Caco-2 (cell line): ENCODE measurements around the gene DDX42. TPM values are rescaled to one million over a fixed set of nuclear protein-coding genes. Genes with fewer than 3 reads are reported as not detected.
A peak's percentile ranks its signal among the peaks of the same experiment; 100 is the strongest.

Experiments
- BruUV-seq: library from RNA; stranded (reverse); fragments of 400-500 nt; replicated peaks from 2 replicates; lab custom pipeline; 2021; lab: Mats Ljungman, UMichigan
- CTCF ChIA-PET: fragments of 300-600 bp; sonication (Branson Sonifier 250); formaldehyde crosslinking; loops from one replicate; lab custom pipeline; 2022; ENCODE audit warnings: antibody characterized with exemption; lab: Charles Lee
- POLR2A ChIA-PET: fragments of 300-600 bp; sonication (Branson Sonifier 250); formaldehyde crosslinking; loops from one replicate; lab custom pipeline; 2022; ENCODE audit warnings: antibody characterized with exemption; lab: Charles Lee
- DNase-seq, 2 experiments: peaks; one replicate each; pipeline versions ENCODE4 v3.0.0 to v3.0.0-alpha.2; 2020 to 2022
- H3K27me3 ChIP-seq: replicated peaks from 2 replicates; pipeline ENCODE4 v1.6.0; 2011; ENCODE audit warnings: low read length; ENCODE audit not compliant: control insufficient read depth, insufficient read depth
- H3K36me3 ChIP-seq: 2 replicates; pipeline ENCODE4 v1.5.1; 2011; ENCODE audit warnings: low read length; ENCODE audit not compliant: control insufficient read depth, insufficient read depth
- H3K4me1 ChIP-seq: fragments of 250-450 bp; sonication (Bioruptor Pico); 2 replicates; pipeline ENCODE4 v1.5.1; 2020; ENCODE audit warnings: mild to moderate bottlenecking
- H3K4me3 ChIP-seq: 2 replicates; pipeline ENCODE4 v1.5.1; 2011; ENCODE audit warnings: low read depth, mild to moderate bottlenecking, control low read depth, low read length
- H3K9me3 ChIP-seq: fragments of 250-450 bp; sonication (Bioruptor Pico); 2 replicates; pipeline ENCODE4 v1.5.1; 2020; ENCODE audit warnings: mild to moderate bottlenecking, moderate library complexity
- H3K27ac Mint-ChIP-seq: one replicate; pipeline ENCODE4 v1.8.0; 2022; ENCODE audit warnings: mixed read lengths; ENCODE audit not compliant: unreplicated experiment
- H3K27me3 Mint-ChIP-seq: one replicate; pipeline ENCODE4 v1.8.0; 2022; ENCODE audit warnings: mixed read lengths; ENCODE audit not compliant: insufficient read depth, unreplicated experiment
- H3K36me3 Mint-ChIP-seq: one replicate; pipeline ENCODE4 v1.8.0; 2022; ENCODE audit warnings: mild to moderate bottlenecking, mixed read lengths; ENCODE audit not compliant: insufficient read depth, unreplicated experiment
- H3K4me1 Mint-ChIP-seq: one replicate; pipeline ENCODE4 v1.8.0; 2022; ENCODE audit warnings: low read depth, mixed read lengths; ENCODE audit not compliant: unreplicated experiment
- H3K4me3 Mint-ChIP-seq: one replicate; pipeline ENCODE4 v1.8.0; 2022; ENCODE audit warnings: mild to moderate bottlenecking, moderate library complexity, mixed read lengths; ENCODE audit not compliant: unreplicated experiment
- H3K9me3 Mint-ChIP-seq: one replicate; pipeline ENCODE4 v1.8.0; 2022; ENCODE audit warnings: mixed read lengths; ENCODE audit not compliant: unreplicated experiment
- CTCF ChIP-seq, 2 experiments: fragments of 200-600 bp in 1 of 2; IDR thresholded peaks; 1 replicate in 1 of 2; 2 replicates in 1 of 2; pipeline versions ENCODE4 v1.5.1 to v1.8.0; 2011 to 2022; ENCODE audit warnings: antibody characterized with exemption in 1 of 2, control low read depth in 1 of 2, inconsistent platforms in 1 of 2, low read depth in 1 of 2, low read length in 1 of 2, mild to moderate bottlenecking in 1 of 2, moderate library complexity in 1 of 2; ENCODE audit not compliant: insufficient read depth in 1 of 2, severe bottlenecking in 1 of 2, unreplicated experiment in 1 of 2
- intact Hi-C: fragments of 100-400 bp; cut with micrococcal nuclease; formaldehyde crosslinking; loops from one replicate; pipeline ENCODE4 v1.10.0; 2022; ENCODE audit not compliant: unreplicated experiment
- total RNA-seq: library from RNA; stranded (reverse); gene quantifications from 2 replicates; pipeline ENCODE4 v1.2.3, GENCODE V29; 2022

Gene DDX42
- total RNA-seq, 1 experiment from 2014 or later, result 183 TPM

- no peaks in the 10 kb centered on the region for H3K4me1 ChIP-seq
- CTCF ChIA-PET, result interaction anchor here (1.5 kb wide), 1 partner anchor 45 kb away, joined by 3 read pairs; no protein-coding TSS in a partner anchor
- H3K27ac Mint-ChIP-seq, result peak overlapping the region; percentile 1
These were observed 7.0 kb downstream of the DDX42 start for GRCh38 chr17:63780928-63781327.

DNA sequence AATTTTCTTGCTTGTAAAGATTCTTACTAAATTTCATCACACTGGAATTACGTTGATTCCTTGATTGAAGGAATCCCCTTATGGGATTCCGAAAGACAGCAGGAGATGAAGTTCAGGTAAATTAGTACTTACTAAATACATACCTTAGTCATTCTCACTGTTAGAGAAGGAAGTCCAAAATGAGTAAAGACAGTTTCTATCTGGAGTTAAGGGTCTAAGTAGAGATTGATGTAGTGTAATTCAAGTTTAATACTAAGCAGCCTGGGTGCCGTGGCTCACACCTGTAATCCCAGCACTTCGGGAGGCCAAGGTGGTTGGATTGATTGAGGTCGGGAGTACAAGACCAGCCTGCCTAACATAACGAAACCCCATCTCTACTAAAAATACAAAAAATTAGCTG is 9.6 kb downstream of the DDX42 start:
- H3K4me3 Mint-ChIP-seq, result no peak overlapping the region
- H3K27me3 Mint-ChIP-seq, result no peaks in the 10 kb centered on the region
- H3K9me3 ChIP-seq, result no peaks in the 10 kb centered on the region
- H3K27ac Mint-ChIP-seq, result no peak overlapping the region
- no peak for DNase-seq
- ChIA-PET POLR2A (no interaction called here), CTCF (interaction anchor here (1.3 kb wide), 1 partner anchor 10 kb away, joined by 6 read pairs; the partner anchor contains the start of genes CCDC47 and DDX42)
- TF ChIP-seq CTCF (IDR thresholded peaks at IDR 0.05; ENCODE audit: insufficient read depth in 1 of 2, low read depth in 1 of 2, low read length in 1 of 2, severe bottlenecking in 1 of 2, unreplicated experiment in 1 of 2), result no peak
- peaks cover 87% of the 10 kb centered on the region for H3K36me3 Mint-ChIP-seq
- peaks cover 2% of the 10 kb centered on the region; the same call in 1 of the 2 replicates for H3K36me3 ChIP-seq
- H3K9me3 Mint-ChIP-seq, result no peaks in the 10 kb centered on the region
- H3K4me1 Mint-ChIP-seq, result peaks cover 19% of the 10 kb centered on the region
- intact Hi-C loops, result no loop called here
- H3K4me3 ChIP-seq, result no peak overlapping the region
- no TSS peak for BruUV-seq
- no peaks in the 10 kb centered on the region for H3K27me3 ChIP-seq
- H3K4me1 ChIP-seq, result no peaks in the 10 kb centered on the region

More at GRCh38 chr17:63780928-63781327, 7.0 kb downstream of the DDX42 start:
- Histone ChIP-seq H3K36me3 (peaks cover 3% of the 10 kb centered on the region), H3K4me3 (no peak overlapping the region), H3K9me3 (no peaks in the 10 kb centered on the region), H3K27me3 (no peaks in the 10 kb centered on the region)
- no peak for TF ChIP-seq CTCF (IDR thresholded peaks at IDR 0.05; ENCODE audit: insufficient read depth in 1 of 2, low read depth in 1 of 2, low read length in 1 of 2, severe bottlenecking in 1 of 2, unreplicated experiment in 1 of 2)
- intact Hi-C loops, result no loop called here
- no peaks in the 10 kb centered on the region for H3K9me3 Mint-ChIP-seq
- no peaks in the 10 kb centered on the region for H3K27me3 Mint-ChIP-seq
- POLR2A ChIA-PET, result no interaction called here
- no peak overlapping the region for H3K4me3 Mint-ChIP-seq
- peaks cover 88% of the 10 kb centered on the region for H3K36me3 Mint-ChIP-seq
- no TSS peak for BruUV-seq
- no peak for DNase-seq
- H3K4me1 Mint-ChIP-seq, result peaks cover 25% of the 10 kb centered on the region

DNA sequence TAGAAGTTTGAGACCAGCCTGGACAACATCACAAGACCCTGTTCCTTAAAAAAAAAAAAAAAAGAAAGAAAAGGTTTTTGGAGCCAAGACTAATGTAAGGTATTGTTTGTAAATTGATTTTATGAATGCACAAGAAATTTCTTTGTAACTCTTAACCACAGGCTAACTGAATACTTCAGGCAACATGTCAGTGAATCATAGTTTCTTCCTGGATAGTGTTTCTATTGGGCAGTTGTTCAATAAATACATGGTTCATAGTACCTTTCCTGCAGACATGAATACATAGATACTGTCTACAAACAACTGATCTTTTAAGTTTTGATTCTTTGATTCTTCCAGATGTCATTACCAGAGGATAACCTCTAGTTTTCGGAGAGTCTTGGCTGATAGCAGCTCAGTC is 11.6 kb downstream of the DDX42 start:
- BruUV-seq, result no TSS peak
- Histone ChIP-seq H3K4me3 (no peak overlapping the region), H3K9me3 (no peaks in the 10 kb centered on the region), H3K27me3 (no peaks in the 10 kb centered on the region), H3K4me1 (no peaks in the 10 kb centered on the region), H3K36me3 (peaks cover 2% of the 10 kb centered on the region; the same call in 1 of the 2 replicates)
- Mint-ChIP-seq H3K4me1 (peaks cover 19% of the 10 kb centered on the region), H3K36me3 (peaks cover 90% of the 10 kb centered on the region), H3K9me3 (no peaks in the 10 kb centered on the region), H3K27me3 (no peaks in the 10 kb centered on the region), H3K27ac (no peak overlapping the region), H3K4me3 (no peak overlapping the region)
- CTCF ChIA-PET, result no interaction called here
- POLR2A ChIA-PET, result no interaction called here
- intact Hi-C loops, result no loop called here
- TF ChIP-seq CTCF (IDR thresholded peaks at IDR 0.05; ENCODE audit: insufficient read depth in 1 of 2, low read depth in 1 of 2, low read length in 1 of 2, severe bottlenecking in 1 of 2, unreplicated experiment in 1 of 2), result no peak
- DNase-seq, result no peak
